SJSA1 (cell line): ENCODE results near the gene KCNJ14. TPM values are rescaled to one million over a fixed set of nuclear protein-coding genes. Genes with fewer than 3 reads are reported as not detected.

ENCODE experiments used
- DNase-seq, 2 experiments: peaks; one replicate each; pipeline ENCODE4 v3.0.0-alpha.2; 2015 to 2020; ENCODE audit warnings: low spot score in 2 of 2, low read depth in 1 of 2
- H3K27ac ChIP-seq: fragments of 250-450 bp; sonication (Bioruptor Pico); 2 replicates; pipeline ENCODE4 v1.5.1; 2020; ENCODE audit warnings: mild to moderate bottlenecking, moderate library complexity
- H3K27me3 ChIP-seq: fragments of 250-450 bp; sonication (Bioruptor Pico); replicated peaks from 2 replicates; pipeline ENCODE4 v1.5.1; 2020; ENCODE audit warnings: mild to moderate bottlenecking, moderate library complexity
- H3K36me3 ChIP-seq: fragments of 250-450 bp; sonication (Bioruptor Pico); 2 replicates; pipeline ENCODE4 v1.5.1; 2020; ENCODE audit warnings: mild to moderate bottlenecking
- H3K4me1 ChIP-seq: fragments of 250-450 bp; sonication (Bioruptor Pico); replicated peaks from 2 replicates; pipeline ENCODE4 v1.6.1; 2021; ENCODE audit warnings: mild to moderate bottlenecking
- H3K4me3 ChIP-seq: fragments of 250-450 bp; sonication (Bioruptor Pico); 2 replicates; pipeline ENCODE4 v1.5.1; 2020; ENCODE audit warnings: mild to moderate bottlenecking
- H3K9me3 ChIP-seq: fragments of 250-450 bp; sonication (Bioruptor Pico); replicated peaks from 2 replicates; pipeline ENCODE4 v1.5.1; 2020; ENCODE audit warnings: mild to moderate bottlenecking
- total RNA-seq: library from RNA; depleted of rRNA; stranded (reverse); fragments of >200 nt; shearing (Covaris generic); gene quantifications from 2 replicates; pipeline ENCODE4 v1.2.3, GENCODE V29; 2014

Gene KCNJ14
- total RNA-seq, 1 experiment from 2014 or later: 0.55 TPM

DNA sequence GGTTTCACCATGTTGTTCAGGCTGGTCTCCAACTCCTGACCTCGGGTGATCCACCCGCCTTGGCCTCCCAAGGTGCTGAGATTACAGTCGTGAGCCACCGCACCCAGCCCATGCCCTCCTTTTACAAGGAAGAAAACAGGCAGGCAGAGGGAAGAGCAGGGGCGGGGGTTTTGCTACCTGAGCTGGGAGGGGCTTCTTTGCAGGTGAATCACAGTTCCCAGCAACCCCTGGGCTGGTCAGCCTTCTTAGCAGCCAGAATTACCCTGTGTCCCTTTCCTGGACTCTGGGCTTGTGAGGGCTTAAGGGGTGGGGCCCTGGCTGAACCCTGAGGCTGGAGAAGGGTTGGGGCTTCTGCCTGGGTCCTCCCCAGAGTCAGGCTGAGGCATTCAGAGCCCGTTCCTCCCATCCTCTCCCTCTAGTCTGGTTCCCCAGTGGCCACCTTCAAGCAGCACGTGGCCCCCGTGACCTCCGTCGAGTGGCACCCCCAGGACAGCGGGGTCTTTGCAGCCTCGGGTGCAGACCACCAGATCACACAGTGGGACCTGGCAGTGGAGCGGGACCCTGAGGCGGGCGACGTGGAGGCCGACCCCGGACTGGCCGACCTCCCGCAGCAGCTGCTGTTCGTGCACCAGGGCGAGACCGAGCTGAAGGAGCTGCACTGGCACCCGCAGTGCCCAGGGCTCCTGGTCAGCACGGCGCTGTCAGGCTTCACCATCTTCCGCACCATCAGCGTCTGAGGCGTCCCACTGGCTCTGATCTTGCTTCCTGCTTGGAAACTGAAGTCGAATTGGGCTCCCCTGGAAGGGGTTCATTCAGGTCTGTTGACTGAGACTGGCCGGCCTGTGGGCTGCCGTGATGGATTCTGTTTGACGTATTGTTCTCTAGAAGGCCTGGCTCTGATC is 2.8 kb upstream of the KCNJ14 start:
- Histone ChIP-seq H3K36me3 (peaks cover 77% of the 10 kb centered on the region), H3K4me1 (0 out of 2 replicates have a peak, but pooled peaks cover 2% of the 10 kb centered on the region), H3K9me3 (no peaks in the 10 kb centered on the region), H3K4me3 (no peak overlapping the region), H3K27me3 (no peaks in the 10 kb centered on the region), H3K27ac (no peak overlapping the region)
- DNase-seq: no peak

DNA sequence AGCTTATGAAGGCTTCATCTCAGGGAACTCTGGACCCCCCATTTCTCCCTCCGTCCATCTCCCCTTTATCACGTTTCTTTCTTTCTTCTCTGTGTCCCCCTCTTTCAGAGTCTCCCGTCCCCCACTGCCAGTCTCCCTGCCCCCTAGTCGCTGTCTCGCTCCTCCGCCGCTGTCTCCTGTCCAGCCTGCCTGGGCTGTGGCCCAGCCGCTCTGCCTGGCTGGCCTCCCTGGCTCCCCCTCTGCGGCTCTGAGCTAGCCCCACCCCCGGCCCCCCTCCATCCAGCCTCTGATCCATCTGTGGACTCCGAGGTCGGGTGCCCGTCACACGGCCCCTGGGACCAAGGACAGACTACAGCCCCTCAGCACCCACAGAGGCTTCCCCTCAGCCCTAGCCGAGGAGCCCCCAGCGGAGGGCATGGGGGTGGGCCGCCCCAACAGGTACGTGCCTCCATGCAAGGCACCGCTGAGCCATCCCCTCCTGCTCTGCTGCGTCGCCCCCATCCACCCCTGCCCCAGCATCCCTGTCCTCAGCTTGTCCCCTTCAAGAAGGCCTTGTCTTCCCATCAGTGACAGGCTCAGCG is 1.1 kb upstream of the KCNJ14 start:
- no peak for DNase-seq
- peaks cover 61% of the 10 kb centered on the region for H3K36me3 ChIP-seq
- H3K4me1 ChIP-seq: no peaks in the 10 kb centered on the region

DNA sequence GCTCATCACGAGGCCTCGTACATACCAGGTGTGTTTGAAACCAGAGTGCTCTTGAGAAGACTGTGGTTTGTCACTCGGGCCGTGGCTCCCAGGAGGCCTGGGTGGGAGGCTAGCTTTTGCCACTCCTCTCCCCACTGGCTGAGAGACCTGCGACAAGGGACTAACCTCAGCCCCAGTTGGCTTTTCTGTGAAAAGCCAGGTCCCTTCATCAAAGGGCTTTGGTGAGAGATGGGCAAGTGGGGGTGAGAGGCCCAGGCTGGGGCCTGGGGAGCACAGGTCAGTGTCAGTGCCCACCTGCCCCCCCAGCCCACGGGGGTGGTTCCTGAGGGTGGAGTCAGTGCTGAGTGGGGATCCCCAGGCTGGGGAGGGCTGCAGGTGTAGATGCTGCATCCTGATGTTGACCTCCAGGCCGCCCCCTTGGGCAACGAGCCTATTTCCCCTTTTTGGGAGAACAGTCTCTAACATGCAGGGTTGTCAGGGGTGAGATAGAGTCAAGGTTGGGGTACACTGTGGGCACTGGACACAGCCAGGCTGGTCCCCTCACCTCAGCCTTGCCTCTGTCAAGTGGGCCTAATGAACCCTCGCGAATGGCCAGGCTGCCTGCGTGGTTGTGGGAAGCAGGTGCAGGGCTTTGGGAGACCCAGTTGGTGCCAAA is 661 bp downstream of the KCNJ14 start:
- Histone ChIP-seq H3K27ac (no peak overlapping the region), H3K9me3 (no peaks in the 10 kb centered on the region), H3K36me3 (peaks cover 45% of the 10 kb centered on the region), H3K27me3 (no peaks in the 10 kb centered on the region), H3K4me1 (no peaks in the 10 kb centered on the region), H3K4me3 (no peak overlapping the region)
- no peak for DNase-seq

More for the DNA sequence above, 1.1 kb upstream of the KCNJ14 start:
- H3K27me3 ChIP-seq: no peaks in the 10 kb centered on the region
- H3K4me3 ChIP-seq: no peak overlapping the region
- no peak overlapping the region for H3K27ac ChIP-seq
- H3K9me3 ChIP-seq: no peaks in the 10 kb centered on the region

DNA sequence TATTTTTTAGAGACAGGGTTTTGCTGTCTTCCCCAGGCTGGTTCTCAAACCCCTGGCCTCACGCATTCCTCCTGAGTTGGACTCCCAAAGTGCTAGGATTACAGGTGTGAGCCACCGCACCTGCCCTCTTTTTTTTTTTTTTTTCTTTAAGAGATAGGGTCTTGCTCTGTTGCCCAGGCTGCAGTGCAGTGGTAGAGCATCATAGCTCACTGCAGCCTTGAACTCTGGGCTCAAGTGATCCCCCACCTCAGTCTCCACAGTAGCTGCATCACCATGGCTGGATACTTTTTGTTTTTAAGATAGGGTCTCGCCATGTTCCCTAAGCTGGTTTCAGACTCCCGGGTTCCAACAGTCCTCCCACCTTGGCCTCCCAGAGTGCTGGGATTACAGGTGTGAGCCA is 1.5 kb downstream of the KCNJ14 start:
- no peaks in the 10 kb centered on the region for H3K9me3 ChIP-seq

DNA sequence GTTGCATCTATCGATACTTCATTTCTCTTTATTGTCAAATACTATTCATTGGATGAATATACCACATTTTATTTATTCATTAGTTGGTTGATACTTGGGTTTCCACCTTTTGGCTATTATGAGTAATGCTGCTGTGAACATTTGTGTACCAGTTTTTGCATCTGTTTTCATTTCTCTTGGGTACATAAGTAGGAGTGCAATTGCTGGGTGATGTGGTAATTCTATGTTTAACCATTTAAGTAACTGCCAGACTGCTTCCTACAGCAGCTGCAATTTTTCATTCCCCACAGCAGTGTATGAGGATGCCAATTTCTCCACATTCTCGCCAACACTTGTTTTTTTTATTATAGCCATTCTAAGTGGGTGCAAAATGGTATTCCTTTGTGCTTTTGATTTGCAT is 2.6 kb downstream of the KCNJ14 start:
- no peak overlapping the region for H3K4me3 ChIP-seq
- no peak for DNase-seq
- no peaks in the 10 kb centered on the region for H3K9me3 ChIP-seq
- H3K4me1 ChIP-seq: no peaks in the 10 kb centered on the region
- peaks cover 38% of the 10 kb centered on the region for H3K36me3 ChIP-seq
- H3K27me3 ChIP-seq: no peaks in the 10 kb centered on the region
- no peak overlapping the region for H3K27ac ChIP-seq

More for the DNA sequence above, 1.5 kb downstream of the KCNJ14 start:
- H3K4me1 ChIP-seq: no peaks in the 10 kb centered on the region
- no peak overlapping the region for H3K27ac ChIP-seq
- peaks cover 40% of the 10 kb centered on the region for H3K36me3 ChIP-seq
- H3K27me3 ChIP-seq: no peaks in the 10 kb centered on the region
- no peak overlapping the region for H3K4me3 ChIP-seq
- no peak for DNase-seq

DNA sequence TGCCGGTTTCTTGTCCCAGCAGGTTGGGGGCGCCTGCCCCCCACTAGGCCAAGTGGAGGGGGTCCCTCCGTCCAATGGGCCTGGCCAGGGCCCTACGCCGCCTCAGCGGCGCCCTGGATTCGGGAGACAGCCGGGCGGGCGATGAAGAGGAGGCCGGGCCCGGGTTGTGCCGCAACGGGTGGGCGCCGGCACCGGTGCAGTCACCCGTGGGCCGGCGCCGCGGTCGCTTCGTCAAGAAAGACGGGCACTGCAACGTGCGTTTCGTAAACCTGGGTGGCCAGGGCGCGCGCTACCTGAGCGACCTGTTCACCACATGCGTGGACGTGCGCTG is 6.2 kb downstream of the KCNJ14 start:
- H3K27ac ChIP-seq: no peak overlapping the region
- H3K9me3 ChIP-seq: no peaks in the 10 kb centered on the region
- no peaks in the 10 kb centered on the region for H3K4me1 ChIP-seq
- H3K36me3 ChIP-seq: peaks cover 16% of the 10 kb centered on the region
- H3K27me3 ChIP-seq: no peaks in the 10 kb centered on the region
- no peak for DNase-seq
- no peak overlapping the region for H3K4me3 ChIP-seq

DNA sequence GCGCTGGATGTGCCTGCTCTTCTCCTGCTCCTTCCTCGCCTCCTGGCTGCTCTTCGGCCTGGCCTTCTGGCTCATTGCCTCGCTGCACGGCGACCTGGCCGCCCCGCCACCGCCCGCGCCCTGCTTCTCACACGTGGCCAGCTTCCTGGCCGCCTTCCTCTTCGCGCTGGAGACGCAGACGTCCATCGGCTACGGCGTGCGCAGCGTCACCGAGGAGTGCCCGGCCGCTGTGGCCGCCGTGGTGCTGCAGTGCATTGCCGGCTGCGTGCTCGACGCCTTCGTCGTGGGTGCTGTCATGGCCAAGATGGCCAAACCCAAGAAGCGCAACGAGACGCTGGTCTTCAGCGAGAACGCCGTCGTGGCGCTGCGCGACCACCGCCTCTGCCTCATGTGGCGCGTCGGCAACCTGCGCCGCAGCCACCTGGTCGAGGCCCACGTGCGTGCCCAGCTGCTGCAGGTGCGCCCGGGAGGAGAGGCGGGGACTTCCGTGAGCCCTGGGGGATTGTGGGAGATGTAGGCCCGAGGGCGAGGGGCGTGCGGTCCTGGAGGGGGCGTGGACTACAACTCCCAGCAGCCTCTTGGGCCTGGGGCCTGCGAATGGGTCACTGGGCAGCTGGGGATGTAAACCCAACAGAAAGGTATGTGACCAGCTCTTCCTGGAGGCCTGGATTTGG is 6.7 kb downstream of the KCNJ14 start:
- no peaks in the 10 kb centered on the region for H3K27me3 ChIP-seq
- no peaks in the 10 kb centered on the region for H3K4me1 ChIP-seq
- no peak overlapping the region for H3K27ac ChIP-seq
- peaks cover 14% of the 10 kb centered on the region for H3K36me3 ChIP-seq
- H3K4me3 ChIP-seq: no peak overlapping the region
- DNase-seq: no peak
- H3K9me3 ChIP-seq: no peaks in the 10 kb centered on the region

- no peaks in the 10 kb centered on the region for H3K9me3 ChIP-seq
- no peak for DNase-seq
- H3K36me3 ChIP-seq: peaks cover 18% of the 10 kb centered on the region
- H3K4me1 ChIP-seq: peaks cover 4% of the 10 kb centered on the region; the same call in 1 of the 2 replicates
- no peaks in the 10 kb centered on the region for H3K27me3 ChIP-seq
- H3K4me3 ChIP-seq: no peak overlapping the region
- no peak overlapping the region for H3K27ac ChIP-seq
These were observed 9.8 kb downstream of the KCNJ14 start for GRCh38 chr19:48465215-48465614.

GRCh38 chr19:48466561-48467325 is 11.4 kb downstream of the KCNJ14 start:
- Histone ChIP-seq H3K4me3 (no peak overlapping the region), H3K4me1 (peaks cover 8% of the 10 kb centered on the region; the same call in 1 of the 2 replicates), H3K27me3 (no peaks in the 10 kb centered on the region), H3K9me3 (no peaks in the 10 kb centered on the region), H3K36me3 (peaks cover 32% of the 10 kb centered on the region), H3K27ac (no peak overlapping the region)
- no peak for DNase-seq

DNA sequence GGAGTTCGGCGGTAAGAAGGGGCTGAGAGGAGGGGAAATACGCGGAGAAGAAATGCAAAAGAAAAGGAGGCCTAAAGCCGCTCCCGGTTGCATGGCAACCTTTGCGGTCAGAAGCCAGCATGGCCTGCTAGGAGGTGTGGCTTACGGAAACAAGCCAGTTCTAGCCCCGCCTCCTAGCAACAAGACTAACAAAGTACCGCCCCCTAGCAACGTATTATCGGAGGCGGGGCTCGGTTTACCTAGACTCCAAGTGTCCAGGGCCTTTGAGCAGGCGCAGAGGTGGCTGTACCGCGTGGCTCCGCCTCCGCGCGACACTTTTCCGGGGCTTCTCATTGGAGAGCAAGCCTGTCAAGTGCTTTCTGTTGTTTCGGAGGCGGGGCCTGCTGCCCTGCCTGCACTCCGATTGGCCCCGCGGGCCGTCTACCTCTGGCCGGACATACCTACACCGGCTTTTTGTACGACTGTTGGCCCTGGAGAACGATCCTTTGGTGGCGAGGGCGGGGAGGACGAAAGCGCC is 13.5 kb downstream of the KCNJ14 start:
- H3K4me3 ChIP-seq: peak overlapping the region; percentile 91
- peaks cover 42% of the 10 kb centered on the region for H3K36me3 ChIP-seq
- H3K27me3 ChIP-seq: no peaks in the 10 kb centered on the region
- H3K27ac ChIP-seq: peak overlapping the region; percentile 98
- H3K4me1 ChIP-seq: peaks cover 8% of the 10 kb centered on the region; the same call in 1 of the 2 replicates
- DNase-seq: peak; percentile 100
- H3K9me3 ChIP-seq: no peaks in the 10 kb centered on the region

- H3K4me1 ChIP-seq: peaks cover 8% of the 10 kb centered on the region; the same call in 1 of the 2 replicates
- H3K4me3 ChIP-seq: peak within 1 kb of the TSS; percentile 91
- no peaks in the 10 kb centered on the region for H3K9me3 ChIP-seq
- peak within 1 kb of the TSS; percentile 98 for H3K27ac ChIP-seq
- peak in 1 of 2 experiments; percentile 92 for DNase-seq
- H3K27me3 ChIP-seq: no peaks in the 10 kb centered on the region
- peaks cover 48% of the 10 kb centered on the region for H3K36me3 ChIP-seq
These were observed 14.0 kb downstream of the KCNJ14 start, which contains the start of gene CYTH2 for GRCh38 chr19:48469289-48469881. Gene CYTH2, plus strand, starts transcription at chr19:48469369. Its CDS starts 139 bp downstream, at chr19:48469508.

- Histone ChIP-seq H3K4me3 (peak overlapping the region; percentile 91), H3K9me3 (no peaks in the 10 kb centered on the region), H3K27me3 (no peaks in the 10 kb centered on the region), H3K4me1 (peaks cover 8% of the 10 kb centered on the region; the same call in 1 of the 2 replicates), H3K36me3 (peaks cover 55% of the 10 kb centered on the region), H3K27ac (peak overlapping the region; percentile 5; the same call in 1 of the 2 replicates)
- no peak for DNase-seq
These were observed 14.7 kb downstream of the KCNJ14 start for GRCh38 chr19:48469934-48470680.
